GM08714 (cell line): Measurements from ENCODE around the gene AKAP8.
"Not testable (repeated sequence)": the region's sequence is repeated elsewhere in the genome, so short reads cannot be mapped to it uniquely, and the experiment has no call there.

Source experiments
- H3K4me3 ChIP-seq: fragments of 200-500 bp; sonication (Bioruptor generic); 2 replicates; pipeline ENCODE4 v1.5.1; 2014; ENCODE audit warnings: mild to moderate bottlenecking, low read length, inconsistent platforms
- ZNF274 ChIP-seq: IDR thresholded peaks from 2 replicates; pipeline ENCODE4 v1.6.1; 2012; ENCODE audit warnings: mild to moderate bottlenecking, low read depth, low read length

The AKAP8 gene

GRCh38 chr19:15373644-15374043, 5.9 kb downstream of the AKAP8 start:
- no peak overlapping the region for H3K4me3 ChIP-seq
- no peak for TF ChIP-seq ZNF274

GRCh38 chr19:15372891-15373301, 6.7 kb downstream of the AKAP8 start:
- no peak for TF ChIP-seq ZNF274
- H3K4me3 ChIP-seq: no peak overlapping the region

- H3K4me3 ChIP-seq: no peak overlapping the region
- no peak for TF ChIP-seq ZNF274
Observed at GRCh38 chr19:15372470-15372869, 7.1 kb downstream of the AKAP8 start.

- TF ChIP-seq ZNF274: no peak
- H3K4me3 ChIP-seq: no peak overlapping the region
Observed at GRCh38 chr19:15371786-15372380, 7.7 kb downstream of the AKAP8 start.

GRCh38 chr19:15371119-15371518, 8.5 kb downstream of the AKAP8 start:
- H3K4me3 ChIP-seq: no peak overlapping the region
- no peak for TF ChIP-seq ZNF274

- no peak for TF ChIP-seq ZNF274
- no peak overlapping the region for H3K4me3 ChIP-seq
Observed at GRCh38 chr19:15369594-15369891, 10.0 kb downstream of the AKAP8 start.

GRCh38 chr19:15368798-15369593, 10.6 kb downstream of the AKAP8 start:
- no peak overlapping the region for H3K4me3 ChIP-seq
- TF ChIP-seq ZNF274: no peak

GRCh38 chr19:15368051-15368632, 11.4 kb downstream of the AKAP8 start:
- no peak for TF ChIP-seq ZNF274
- H3K4me3 ChIP-seq: no peak overlapping the region

- TF ChIP-seq ZNF274: no peak
- H3K4me3 ChIP-seq: no peak overlapping the region
Observed at GRCh38 chr19:15367439-15367838, 12.1 kb downstream of the AKAP8 start.

- TF ChIP-seq ZNF274: no peak
- no peak overlapping the region for H3K4me3 ChIP-seq
Observed at GRCh38 chr19:15365264-15365663, 14.3 kb downstream of the AKAP8 start.

GRCh38 chr19:15363791-15364190, 15.8 kb downstream of the AKAP8 start:
- not testable (repeated sequence) for H3K4me3 ChIP-seq

- H3K4me3 ChIP-seq: not testable (repeated sequence)
Observed at GRCh38 chr19:15363048-15363447, 16.5 kb downstream of the AKAP8 start.

GRCh38 chr19:15360015-15360414, 19.6 kb downstream of the AKAP8 start:
- H3K4me3 ChIP-seq: not testable (repeated sequence)

- TF ChIP-seq ZNF274: no peak
- no peak overlapping the region for H3K4me3 ChIP-seq
Observed at GRCh38 chr19:15358918-15359317, 20.7 kb downstream of the AKAP8 start.

GRCh38 chr19:15357906-15358305, 21.7 kb downstream of the AKAP8 start:
- TF ChIP-seq ZNF274: no peak
- no peak overlapping the region for H3K4me3 ChIP-seq
